Suprapubic skin (tissue), 4 donors: ENCODE results near the gene ECE2. TPM values are rescaled to one million over a fixed set of nuclear protein-coding genes. Genes with fewer than 3 reads are reported as not detected.
"Not testable (repeated sequence)": the region's sequence is repeated elsewhere in the genome, so short reads cannot be mapped to it uniquely, and the experiment has no call there.

Source experiments
- DNase-seq, 2 donors: peaks; one replicate each; pipeline ENCODE4 v3.0.0-alpha.2; 2019; ENCODE audit warnings: low spot score in 2 of 2
- H3K27ac ChIP-seq: fragments of 200-600 bp; sonication (generic); one replicate; pipeline ENCODE4 v1.5.1; 2019
- H3K27me3 ChIP-seq: fragments of 200-600 bp; sonication (generic); one replicate; pipeline ENCODE4 v1.5.1; 2019
- H3K36me3 ChIP-seq: fragments of 200-600 bp; sonication (generic); one replicate; pipeline ENCODE4 v1.5.1; 2019
- H3K4me1 ChIP-seq: fragments of 200-600 bp; sonication (generic); one replicate; pipeline ENCODE4 v1.5.1; 2019
- H3K4me3 ChIP-seq: fragments of 200-600 bp; sonication (generic); one replicate; pipeline ENCODE4 v1.5.1; 2019; ENCODE audit warnings: mild to moderate bottlenecking
- H3K9me3 ChIP-seq: fragments of 200-600 bp; sonication (generic); one replicate; pipeline ENCODE4 v1.5.1; 2019
- EP300 ChIP-seq: sonication (generic); formaldehyde crosslinking; IDR thresholded peaks from one replicate; pipeline ENCODE4 v1.6.1; 2017; ENCODE audit warnings: antibody characterized with exemption
- POLR2A ChIP-seq, 2 donors: fragments of 450-650 bp; IDR thresholded peaks; one replicate each; pipeline ENCODE4 v1.6.1; 2017; ENCODE audit warnings: antibody characterized with exemption in 2 of 2, mild to moderate bottlenecking in 2 of 2, moderate library complexity in 2 of 2
- POLR2AphosphoS5 ChIP-seq, 3 donors: sonication (generic); formaldehyde crosslinking; IDR thresholded peaks; one replicate each; pipeline ENCODE4 v1.6.1; 2017; ENCODE audit warnings: antibody characterized with exemption in 3 of 3
- WGBS: methylation state at CpG from one replicate; pipeline ENCODE4 v1.1.5; 2018; 5-methylcytosine and 5-hydroxymethylcytosine counted together
- total RNA-seq, 4 donors: library from RNA; depleted of rRNA; stranded (reverse); fragments of >200 nt; gene quantifications; one replicate each; pipeline ENCODE4 v1.1.0, GENCODE V29; 2016
- TF ChIP-seq, protein P1 (sequence below), 2 donors: fragments of 200-600 bp in 1 of 2; fragments of 450-650 bp in 1 of 2; sonication (generic) in 1 of 2; IDR thresholded peaks; one replicate each; pipeline ENCODE4 v1.5.1; 2016 to 2019; ENCODE audit warnings: antibody characterized with exemption in 2 of 2, mild to moderate bottlenecking in 1 of 2, moderate library complexity in 1 of 2

The ECE2 gene
- total RNA-seq, 4 donors from 2014 or later: not detected

DNA sequence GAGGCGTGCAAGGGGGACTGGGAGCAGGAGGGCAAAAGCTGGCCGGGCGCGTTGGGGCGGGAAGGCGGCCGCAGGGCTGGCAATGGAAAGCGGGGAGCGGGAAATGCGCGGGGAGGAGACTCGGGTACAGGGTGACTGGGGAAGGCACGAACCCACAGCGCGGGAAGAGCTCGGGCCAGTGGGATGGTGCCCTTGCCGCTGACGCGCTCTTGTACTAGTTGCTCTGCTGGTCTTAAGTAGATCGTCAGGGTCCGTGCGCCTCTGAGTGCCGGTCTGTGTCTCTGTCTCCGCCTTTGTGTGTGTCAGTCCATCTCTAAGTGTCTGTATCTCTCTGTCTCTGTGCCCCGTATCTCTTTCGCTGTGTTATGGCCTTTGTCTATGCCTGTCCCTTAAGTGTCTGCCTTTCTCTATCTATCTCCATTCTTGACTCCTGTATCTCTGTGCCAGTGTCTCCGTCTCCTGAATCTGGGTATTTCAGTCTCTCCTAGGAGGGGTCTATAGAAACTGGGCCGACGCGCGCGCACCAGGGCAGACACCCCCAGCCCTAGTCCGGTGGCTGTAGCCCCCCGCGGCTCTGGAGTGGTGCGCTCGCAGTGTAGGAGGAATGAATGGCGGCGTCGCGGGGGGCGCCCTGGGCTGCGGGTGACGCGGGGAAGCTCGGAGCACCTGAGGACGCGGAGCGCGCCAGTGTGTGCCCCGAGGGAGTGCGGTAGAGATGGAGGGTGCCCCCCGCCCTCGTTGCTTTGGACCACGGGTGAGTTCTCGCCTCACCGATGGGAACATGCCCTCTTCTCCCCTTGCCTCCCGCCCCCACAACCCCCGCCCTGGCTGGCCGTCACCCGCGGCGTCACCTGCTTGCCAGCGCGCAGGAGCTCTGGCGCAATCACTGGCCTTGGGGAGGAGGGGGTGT lies 13.7 kb upstream of the ECE2 start:
- Histone ChIP-seq H3K36me3 (peaks cover 4% of the 10 kb centered on the region), H3K27me3 (peaks cover 66% of the 10 kb centered on the region), H3K27ac (no peak overlapping the region), H3K9me3 (no peaks in the 10 kb centered on the region), H3K4me1 (peaks cover 33% of the 10 kb centered on the region), H3K4me3 (peak overlapping the region; percentile 50)
- TF ChIP-seq, protein P1, sequence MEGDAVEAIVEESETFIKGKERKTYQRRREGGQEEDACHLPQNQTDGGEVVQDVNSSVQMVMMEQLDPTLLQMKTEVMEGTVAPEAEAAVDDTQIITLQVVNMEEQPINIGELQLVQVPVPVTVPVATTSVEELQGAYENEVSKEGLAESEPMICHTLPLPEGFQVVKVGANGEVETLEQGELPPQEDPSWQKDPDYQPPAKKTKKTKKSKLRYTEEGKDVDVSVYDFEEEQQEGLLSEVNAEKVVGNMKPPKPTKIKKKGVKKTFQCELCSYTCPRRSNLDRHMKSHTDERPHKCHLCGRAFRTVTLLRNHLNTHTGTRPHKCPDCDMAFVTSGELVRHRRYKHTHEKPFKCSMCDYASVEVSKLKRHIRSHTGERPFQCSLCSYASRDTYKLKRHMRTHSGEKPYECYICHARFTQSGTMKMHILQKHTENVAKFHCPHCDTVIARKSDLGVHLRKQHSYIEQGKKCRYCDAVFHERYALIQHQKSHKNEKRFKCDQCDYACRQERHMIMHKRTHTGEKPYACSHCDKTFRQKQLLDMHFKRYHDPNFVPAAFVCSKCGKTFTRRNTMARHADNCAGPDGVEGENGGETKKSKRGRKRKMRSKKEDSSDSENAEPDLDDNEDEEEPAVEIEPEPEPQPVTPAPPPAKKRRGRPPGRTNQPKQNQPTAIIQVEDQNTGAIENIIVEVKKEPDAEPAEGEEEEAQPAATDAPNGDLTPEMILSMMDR (IDR thresholded peaks at IDR 0.05): no peak
- no peak for TF ChIP-seq POLR2A (IDR thresholded peaks at IDR 0.05)
- TF ChIP-seq EP300: no peak
- no peak for TF ChIP-seq POLR2AphosphoS5 (IDR thresholded peaks at IDR 0.05)
- no peak for DNase-seq
- 1% methylated on average over 26 of the region's 66 CpGs for WGBS

DNA sequence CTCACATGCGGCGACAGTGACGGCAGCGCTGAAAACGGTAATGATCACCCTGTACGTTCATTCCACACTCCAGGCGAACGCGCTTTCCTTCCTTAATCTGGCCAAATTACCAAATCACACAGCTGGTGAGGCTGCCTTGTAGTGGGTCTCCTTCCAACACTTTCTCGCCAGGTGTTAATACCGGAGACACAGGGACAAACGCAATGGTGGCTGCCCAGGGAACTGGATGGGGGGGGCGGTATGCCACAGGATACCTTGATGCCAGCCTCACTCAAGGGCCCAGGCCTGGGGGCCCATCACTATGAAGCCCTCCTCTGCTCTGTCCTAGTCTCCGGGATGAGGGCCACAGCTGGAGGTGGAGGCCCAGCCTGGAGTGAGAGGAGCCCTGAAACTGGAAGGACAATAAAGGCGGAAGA lies 13.1 kb upstream of the ECE2 start:
- no peak overlapping the region for H3K27ac ChIP-seq
- WGBS: 40% methylated on average over 6 of the region's 15 CpGs
- no peak for DNase-seq
- peaks cover 33% of the 10 kb centered on the region for H3K4me1 ChIP-seq
- peaks cover 4% of the 10 kb centered on the region for H3K36me3 ChIP-seq
- peaks cover 66% of the 10 kb centered on the region for H3K27me3 ChIP-seq
- peak overlapping the region; percentile 50 for H3K4me3 ChIP-seq
- no peaks in the 10 kb centered on the region for H3K9me3 ChIP-seq
- TF ChIP-seq POLR2AphosphoS5 (IDR thresholded peaks at IDR 0.05) (no peak), EP300 (no peak), POLR2A (IDR thresholded peaks at IDR 0.05) (no peak)
- TF ChIP-seq, protein P1 (IDR thresholded peaks at IDR 0.05): no peak

DNA sequence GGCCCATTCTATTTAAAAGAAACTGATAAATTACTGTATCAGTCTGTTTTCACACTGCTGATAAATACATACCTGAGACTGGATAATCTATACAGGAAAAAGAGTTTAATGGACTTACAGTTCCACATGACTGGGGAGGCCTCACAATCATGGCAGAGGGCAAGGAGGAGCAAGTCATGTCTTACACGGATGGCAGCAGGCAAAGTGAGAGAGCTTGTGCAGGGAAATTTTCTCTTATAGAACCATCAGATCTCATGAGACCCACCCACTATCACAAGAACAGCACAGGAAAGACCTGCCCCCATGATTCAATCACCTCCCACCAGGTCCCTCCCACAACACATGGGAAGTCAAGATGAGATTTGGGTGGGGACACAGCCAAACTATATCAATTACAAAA lies 8.6 kb upstream of the ECE2 start:
- WGBS: 88% methylated on average over 1 of the region's 1 CpG
- DNase-seq, H3K27ac ChIP-seq, H3K4me3 ChIP-seq, H3K36me3 ChIP-seq, H3K9me3 ChIP-seq, H3K4me1 ChIP-seq: not testable (repeated sequence)
- H3K27me3 ChIP-seq: peaks cover 29% of the 10 kb centered on the region

DNA sequence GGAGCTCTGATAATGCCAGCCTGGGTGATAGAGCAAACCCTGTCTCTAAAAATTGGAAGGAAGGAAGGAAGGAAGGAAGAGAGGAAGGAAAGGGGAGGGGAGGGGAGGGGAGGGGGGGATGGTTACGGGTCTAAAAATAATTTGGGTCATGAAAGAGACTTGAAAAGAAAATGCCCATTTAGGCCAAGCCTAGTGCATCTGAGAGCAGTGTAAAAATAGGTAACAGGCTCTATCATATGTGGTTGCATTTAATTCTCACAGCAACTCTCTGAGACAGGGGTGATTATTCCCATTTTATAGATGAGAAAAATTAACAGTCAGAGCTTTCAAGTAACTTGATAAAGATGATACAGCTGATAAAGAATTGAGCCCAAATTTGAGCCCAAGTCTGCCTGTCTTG lies 3.6 kb upstream of the ECE2 start:
- Histone ChIP-seq H3K4me1 (peaks cover 5% of the 10 kb centered on the region), H3K9me3 (no peaks in the 10 kb centered on the region), H3K27me3 (peaks cover 41% of the 10 kb centered on the region), H3K27ac (no peak overlapping the region), H3K4me3 (no peak overlapping the region), H3K36me3 (no peaks in the 10 kb centered on the region)
- DNase-seq: no peak
- WGBS: 64% methylated on average over 1 of the region's 1 CpG
- TF ChIP-seq EP300 (no peak), POLR2AphosphoS5 (IDR thresholded peaks at IDR 0.05) (no peak), POLR2A (IDR thresholded peaks at IDR 0.05) (no peak)
- TF ChIP-seq, protein P1 (IDR thresholded peaks at IDR 0.05): no peak

DNA sequence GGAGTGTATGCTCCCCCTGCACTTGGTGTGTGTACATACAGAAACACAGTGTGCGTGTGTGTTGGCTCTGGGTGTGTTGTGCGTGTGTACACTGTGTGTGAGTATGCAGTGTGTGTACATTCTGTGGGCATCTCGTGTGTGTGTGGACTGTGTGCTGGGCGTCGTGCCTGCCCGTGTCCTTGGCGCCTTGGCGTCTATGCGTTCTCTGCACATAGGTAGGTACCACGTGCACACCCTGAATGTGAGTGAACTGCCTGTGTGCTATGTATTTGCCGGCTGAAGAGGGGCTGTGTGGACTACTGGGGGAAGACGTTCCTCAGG lies 481 bp upstream of the ECE2 start:
- Histone ChIP-seq H3K27me3 (peaks cover 42% of the 10 kb centered on the region), H3K36me3 (no peaks in the 10 kb centered on the region), H3K4me1 (peaks cover 5% of the 10 kb centered on the region), H3K9me3 (no peaks in the 10 kb centered on the region), H3K4me3 (no peak overlapping the region), H3K27ac (no peak overlapping the region)
- no peak for DNase-seq
- 58% methylated on average over 6 of the region's 12 CpGs for WGBS
- no peak for TF ChIP-seq POLR2A (IDR thresholded peaks at IDR 0.05)
- TF ChIP-seq, protein P1 (IDR thresholded peaks at IDR 0.05): no peak

- Histone ChIP-seq H3K4me1 (peaks cover 5% of the 10 kb centered on the region), H3K9me3 (no peaks in the 10 kb centered on the region), H3K27ac (no peak overlapping the region), H3K36me3 (no peaks in the 10 kb centered on the region), H3K4me3 (no peak overlapping the region), H3K27me3 (peaks cover 42% of the 10 kb centered on the region)
- 88% methylated on average over 2 of the region's 6 CpGs for WGBS
- no peak for TF ChIP-seq POLR2A (IDR thresholded peaks at IDR 0.05)
- no peak for TF ChIP-seq POLR2AphosphoS5 (IDR thresholded peaks at IDR 0.05)
- TF ChIP-seq EP300: no peak
- TF ChIP-seq, protein P1 (IDR thresholded peaks at IDR 0.05): no peak
- no peak for DNase-seq
Measured at GRCh38 chr3:184277366-184277765, 1.5 kb downstream of the ECE2 start.
